C4-2B (cell line): ENCODE data around the gene CAMK4.

Experiments
- CTCF ChIP-seq: fragments of 450-650 bp; conservative IDR thresholded peaks from 2 replicates; pipeline ENCODE4 v1.5.1; 2017; ENCODE audit warnings: mild to moderate bottlenecking
- ZFX ChIP-seq: fragments of 450-650 bp; IDR thresholded peaks from 2 replicates; pipeline ENCODE4 v1.6.1; 2017

GRCh38 chr5:111183064-111183463, 41.1 kb upstream of the CAMK4 start:
- no peak for TF ChIP-seq CTCF
- TF ChIP-seq ZFX, result no peak
